Pancreas (tissue), 10 donors: ENCODE measurements around the gene FOXA1. TPM values are rescaled to one million over a fixed set of nuclear protein-coding genes. Genes with fewer than 3 reads are reported as not detected.
A peak's percentile ranks its signal among the peaks of the same experiment; 100 is the strongest.

ENCODE experiments used
- ATAC-seq, 4 donors: fragments of 200-7000 bp; cut with Tn5 transposase; one replicate each; pipeline versions ENCODE4 v1.8.0 to v1.9.1; 2020; ENCODE audit warnings: mild to moderate bottlenecking in 4 of 4, moderate library complexity in 4 of 4
- DNase-seq, 6 donors: peaks; one replicate each; pipeline ENCODE4 v3.0.0-alpha.2; 2020
- FAIRE-seq: peaks from 2 replicates; lab custom pipeline; 2012; peaks lifted over from hg19 to GRCh38; lab: Jason Lieb, UNC
- H3K27ac ChIP-seq, 4 donors: fragments of 200-600 bp; sonication (generic); 1 replicate in 3 of 4; 2 replicates in 1 of 4; pipeline versions ENCODE4 v1.5.0 to v1.8.0; 2020
- H3K27me3 ChIP-seq, 4 donors: fragments of 200-600 bp; one replicate each; pipeline ENCODE4 v1.8.0; 2021
- H3K36me3 ChIP-seq, 3 donors: fragments of 200-600 bp; sonication (generic) in 1 of 3; one replicate each; pipeline versions ENCODE4 v1.5.0 to v1.8.0; 2020 to 2021
- H3K4me1 ChIP-seq, 3 donors: fragments of 200-600 bp; one replicate each; pipeline ENCODE4 v1.8.0; 2021
- H3K4me3 ChIP-seq, 4 donors: fragments of 200-600 bp; sonication (generic) in 2 of 4; one replicate each; pipeline versions ENCODE4 v1.5.0 to v1.8.0; 2020 to 2021
- H3K9me3 ChIP-seq, 4 donors: fragments of 200-600 bp; one replicate each; pipeline ENCODE4 v1.8.0; 2021
- CTCF ChIP-seq, 4 donors: fragments of 200-600 bp; sonication (generic) in 3 of 4; IDR thresholded peaks; one replicate each; pipeline versions ENCODE4 v1.5.0 to v1.8.0; 2021; ENCODE audit warnings: antibody characterized with exemption in 4 of 4
- WGBS, 2 donors: extraction: QIAGEN DNeasy Blood & Tissue Kit; methylation state at CpG; one replicate each; pipeline ENCODE4 v1.1.7; 2013; 5-methylcytosine and 5-hydroxymethylcytosine counted together
- intact Hi-C, 3 donors: fragments of 100-400 bp; cut with DNase I; formaldehyde crosslinking; loops; one replicate each; pipeline versions ENCODE4 v1.11.1 to v1.14.2; 2022
- polyA plus RNA-seq, 2 donors: library from polyadenylated mRNA; stranded (reverse); fragments of 200-250 nt; gene quantifications; one replicate each; pipeline ENCODE4 v1.2.3, GENCODE V29; 2013
- total RNA-seq, 6 donors: library from RNA; stranded (reverse); fragmentation: NEBNext Ultra II Directional in 4 of 6; extraction: Animal tissue kit (Norgen Biotek cat#: 25700) in 4 of 6; gene quantifications; one replicate each; pipeline versions ENCODE4 v1.2.1 to v1.2.4, GENCODE V29; 2021 to 2023
- donor health status: healthy with polysubstance abuse.
- donor health status: DM: no; HTN: no; CAD: no; lungs with moderate emphysema.
- donor health status: DM: no; HTN: no; CAD: no.
- donor health status: control.
- donor health status: control.
- donor health status: Bipolar disorder and iron deficiency.
- donor health status: DM: yes; HTN: yes; CAD: no.
- donor health status: DM: no; HTN: no; CAD: no.
- donor health status: DM: no; HTN: no; CAD: no.
- donor health status: DM: yes; HTN: yes; CAD: no.

Gene FOXA1
- total and polyA plus RNA-seq, 8 donors: 0.12 to 1.4 (median 0.51) TPM

GRCh38 chr14:37595809-37596621 is 966 bp upstream of the FOXA1 start:
- H3K36me3 ChIP-seq: no peaks in the 10 kb centered on the region
- no peak for TF ChIP-seq CTCF (IDR thresholded peaks at IDR 0.05)
- H3K27me3 ChIP-seq: peaks cover 4 to 29% (median 14%) of the 10 kb centered on the region in 4 donors
- WGBS, 2 donors: 9 to 10% methylated on average over 45 to 46 of the region's 46 CpGs
- ATAC-seq (peak; percentile 58 to 72 (median 62)), DNase-seq (peak in 5 of 6 donors; percentile 31 to 77 (median 69)), FAIRE-seq (no peak)
- peak overlapping the region in 2 of 4 donors; percentile 33 to 41 for H3K27ac ChIP-seq
- H3K4me3 ChIP-seq: peak overlapping the region; percentile 10 to 64 (median 38)
- no peaks in the 10 kb centered on the region for H3K9me3 ChIP-seq
- H3K4me1 ChIP-seq: peaks cover 0 to 14% (median 9%) of the 10 kb centered on the region in 3 donors
- intact Hi-C loops: no loop called here

GRCh38 chr14:37594238-37594970 is 645 bp downstream of the FOXA1 start:
- WGBS, 2 donors: 1 to 3% methylated on average over 41 to 56 of the region's 56 CpGs
- peak; percentile 68 to 84 (median 78) for TF ChIP-seq CTCF (IDR thresholded peaks at IDR 0.05)
- Histone ChIP-seq H3K9me3 (no peaks in the 10 kb centered on the region), H3K27me3 (peaks cover 5 to 19% (median 10%) of the 10 kb centered on the region in 4 donors), H3K4me1 (peaks cover 0 to 10% (median 4%) of the 10 kb centered on the region in 3 donors), H3K4me3 (peak overlapping the region; percentile 27 to 64 (median 38)), H3K36me3 (no peaks in the 10 kb centered on the region), H3K27ac (peak overlapping the region in 2 of 4 donors; percentile 47 to 50)
- ATAC-seq (peak; percentile 59 to 75 (median 72)), DNase-seq (peak; percentile 59 to 80 (median 69)), FAIRE-seq (no peak)
- intact Hi-C loops: no loop called here

- Histone ChIP-seq H3K27ac (no peak overlapping the region), H3K9me3 (no peaks in the 10 kb centered on the region), H3K4me1 (peaks cover 0 to 10% (median 2%) of the 10 kb centered on the region in 3 donors), H3K4me3 (peak overlapping the region in 3 of 4 donors; percentile 37 to 64 (median 39)), H3K27me3 (peaks cover 11 to 14% (median 13%) of the 10 kb centered on the region in 4 donors), H3K36me3 (no peaks in the 10 kb centered on the region)
- TF ChIP-seq CTCF (IDR thresholded peaks at IDR 0.05): no peak
- intact Hi-C loops: no loop called here
- FAIRE-seq (no peak), ATAC-seq (no peak), DNase-seq (no peak)
- 34 to 35% methylated on average over 14 of the region's 14 CpGs for WGBS, 2 donors
Measured at GRCh38 chr14:37593511-37594237, 1.4 kb downstream of the FOXA1 start.

- ATAC-seq (no peak), DNase-seq (peak in 2 of 6 donors; percentile 15 to 68), FAIRE-seq (no peak)
- 40 to 41% methylated on average over 42 of the region's 42 CpGs for WGBS, 2 donors
- no peaks in the 10 kb centered on the region for H3K36me3 ChIP-seq
- H3K27me3 ChIP-seq: peaks cover 9 to 17% (median 13%) of the 10 kb centered on the region in 4 donors
- H3K9me3 ChIP-seq: no peaks in the 10 kb centered on the region
- H3K27ac ChIP-seq: no peak overlapping the region
- no peak for TF ChIP-seq CTCF (IDR thresholded peaks at IDR 0.05)
- intact Hi-C loops: no loop called here
- peaks cover 0 to 10% (median 2%) of the 10 kb centered on the region in 3 donors for H3K4me1 ChIP-seq
- H3K4me3 ChIP-seq: no peak overlapping the region
Measured at GRCh38 chr14:37592482-37593408, 2.3 kb downstream of the FOXA1 start.
